AG10803 (cell line): ENCODE data around the gene MAPKAP1.

Experiments used
- DNase-seq: peaks from one replicate; pipeline ENCODE4 v3.0.0; 2010; ENCODE audit warnings: low read depth
- H3K4me3 ChIP-seq: 2 replicates; pipeline ENCODE4 v1.5.1; 2011; ENCODE audit warnings: mild to moderate bottlenecking, low read length, control low read depth
- CTCF ChIP-seq: conservative IDR thresholded peaks from 2 replicates; pipeline ENCODE4 v1.5.1; 2011; ENCODE audit warnings: mild to moderate bottlenecking, low read length, control low read depth, inconsistent platforms

The MAPKAP1 gene

GRCh38 chr9:125732562-125732961, 25.6 kb upstream of the MAPKAP1 start:
- no peak overlapping the region for H3K4me3 ChIP-seq
- DNase-seq, result no peak
- no peak for TF ChIP-seq CTCF

GRCh38 chr9:125730168-125730567, 23.2 kb upstream of the MAPKAP1 start:
- no peak for TF ChIP-seq CTCF
- no peak for DNase-seq

GRCh38 chr9:125726456-125727132, 19.6 kb upstream of the MAPKAP1 start:
- no peak overlapping the region for H3K4me3 ChIP-seq
- DNase-seq, result peak; percentile 31
- no peak for TF ChIP-seq CTCF

More at GRCh38 chr9:125730168-125730567, 23.2 kb upstream of the MAPKAP1 start:
- H3K4me3 ChIP-seq, result no peak overlapping the region

GRCh38 chr9:125707472-125707804, 430 bp upstream of the MAPKAP1 start:
- no peak for TF ChIP-seq CTCF
- no peak for DNase-seq
- H3K4me3 ChIP-seq, result peak overlapping the region; percentile 23

GRCh38 chr9:125705893-125706292, 1.1 kb downstream of the MAPKAP1 start:
- DNase-seq, result no peak
- no peak for TF ChIP-seq CTCF
- peak overlapping the region; percentile 88 for H3K4me3 ChIP-seq

- no peak for DNase-seq
- no peak overlapping the region for H3K4me3 ChIP-seq
- TF ChIP-seq CTCF, result no peak
Measured at GRCh38 chr9:125703662-125704061, 3.3 kb downstream of the MAPKAP1 start.

- peak overlapping the region; percentile 37 for H3K4me3 ChIP-seq
- DNase-seq, result peak; percentile 80
- TF ChIP-seq CTCF, result no peak
Measured at GRCh38 chr9:125701351-125701750, 5.7 kb downstream of the MAPKAP1 start.
